SK-N-SH treated with all-trans-retinoic acid at 6 μM for 48 hours (cell line): ENCODE results near the gene OS9.

ENCODE experiments used
- ARNTL ChIP-seq: fragments of 450-650 bp; formaldehyde crosslinking; IDR thresholded peaks from 2 replicates; pipeline ENCODE4 v1.5.0; 2020; ENCODE audit warnings: low read depth, mild to moderate bottlenecking, moderate library complexity, borderline replicate concordance
- CREB5 ChIP-seq: fragments of 250-450 bp; sonication (Bioruptor Pico); IDR thresholded peaks from 2 replicates; pipeline ENCODE4 v1.5.1; 2020; ENCODE audit warnings: low read depth, mild to moderate bottlenecking, moderate library complexity
- CSDC2 ChIP-seq: fragments of 250-450 bp; sonication (Bioruptor Pico); IDR thresholded peaks from 2 replicates; pipeline ENCODE4 v1.5.0; 2020; ENCODE audit warnings: mild to moderate bottlenecking, moderate library complexity
- GLIS3 ChIP-seq: fragments of 250-450 bp; sonication (Bioruptor Pico); IDR thresholded peaks from 2 replicates; pipeline ENCODE4 v1.5.0; 2020; ENCODE audit warnings: mild to moderate bottlenecking, moderate library complexity
- ISL1 ChIP-seq: fragments of 250-450 bp; sonication (Bioruptor Pico); IDR thresholded peaks from 2 replicates; pipeline ENCODE4 v2.1.2; 2022; ENCODE audit warnings: mild to moderate bottlenecking, moderate library complexity
- PATZ1 ChIP-seq: fragments of 250-450 bp; sonication (Bioruptor Pico); IDR thresholded peaks from 2 replicates; pipeline ENCODE4 v1.8.0; 2020; ENCODE audit warnings: mild to moderate bottlenecking, moderate library complexity, borderline replicate concordance
- PPARA ChIP-seq: fragments of 250-450 bp; sonication (Bioruptor Pico); IDR thresholded peaks from 2 replicates; pipeline ENCODE4 v1.5.0; 2020; ENCODE audit warnings: mild to moderate bottlenecking, borderline replicate concordance
- RARB ChIP-seq: fragments of 250-450 bp; sonication (Bioruptor Pico); IDR thresholded peaks from 2 replicates; pipeline ENCODE4 v1.8.0; 2021; ENCODE audit warnings: mild to moderate bottlenecking, moderate library complexity
- ZC3H10 ChIP-seq: fragments of 250-450 bp; sonication (Bioruptor Pico); IDR thresholded peaks from 2 replicates; pipeline ENCODE4 v1.5.1; 2021; ENCODE audit warnings: mild to moderate bottlenecking, moderate library complexity
- ZFP3 ChIP-seq: fragments of 250-450 bp; sonication (Bioruptor Pico); IDR thresholded peaks from 2 replicates; pipeline ENCODE4 v1.5.0; 2020; ENCODE audit warnings: mild to moderate bottlenecking, moderate library complexity
- ZNF565 ChIP-seq: fragments of 450-650 bp; formaldehyde crosslinking; conservative IDR thresholded peaks from 2 replicates; pipeline ENCODE4 v1.5.0; 2020; ENCODE audit warnings: low read depth, mild to moderate bottlenecking, moderate library complexity
- ZNF8 ChIP-seq: fragments of 450-650 bp; formaldehyde crosslinking; IDR thresholded peaks from 2 replicates; pipeline ENCODE4 v1.5.0; 2020; ENCODE audit warnings: mild to moderate bottlenecking, moderate library complexity

DNA sequence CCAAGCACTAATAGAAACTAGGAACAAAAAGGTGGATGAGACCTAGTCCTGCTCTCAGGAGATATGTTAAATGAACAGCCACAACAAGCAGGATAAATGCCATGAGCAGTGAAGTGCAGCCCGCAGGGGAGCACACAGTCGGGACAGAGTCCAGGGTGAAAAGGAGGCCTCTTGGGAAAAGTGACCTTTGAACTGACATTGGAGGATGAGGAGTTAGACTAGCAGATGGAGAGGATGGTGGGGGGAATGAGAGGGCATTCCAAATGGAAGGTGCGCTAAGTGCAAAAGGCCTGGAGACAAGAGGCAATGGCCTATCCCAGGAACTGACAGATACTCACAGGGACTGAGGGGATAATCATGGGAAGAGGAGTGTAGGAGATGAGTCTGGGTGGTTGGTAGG, 4.5 kb downstream of the OS9 start:
- TF ChIP-seq RARB (CRISPR knock-in tag) (no peak), PPARA (no peak), ZC3H10 (no peak), ZNF565 (no peak), ZFP3 (CRISPR knock-in tag) (no peak), ZNF8 (CRISPR knock-in tag) (no peak), ARNTL (CRISPR knock-in tag) (no peak), CREB5 (CRISPR knock-in tag) (no peak), GLIS3 (CRISPR knock-in tag) (no peak), CSDC2 (no peak), ISL1 (CRISPR knock-in tag) (no peak), PATZ1 (CRISPR knock-in tag) (no peak)
